DMS114 treated with DMSO at 0.1 percent for 48 hours (cell line): ENCODE data around the gene SPARC.

Source experiments
- DNase-seq: peaks from one replicate; lab custom pipeline; 2025; ENCODE audit not compliant: unreplicated experiment; lab: John Stamatoyannopoulos, UW

The SPARC gene

DNA sequence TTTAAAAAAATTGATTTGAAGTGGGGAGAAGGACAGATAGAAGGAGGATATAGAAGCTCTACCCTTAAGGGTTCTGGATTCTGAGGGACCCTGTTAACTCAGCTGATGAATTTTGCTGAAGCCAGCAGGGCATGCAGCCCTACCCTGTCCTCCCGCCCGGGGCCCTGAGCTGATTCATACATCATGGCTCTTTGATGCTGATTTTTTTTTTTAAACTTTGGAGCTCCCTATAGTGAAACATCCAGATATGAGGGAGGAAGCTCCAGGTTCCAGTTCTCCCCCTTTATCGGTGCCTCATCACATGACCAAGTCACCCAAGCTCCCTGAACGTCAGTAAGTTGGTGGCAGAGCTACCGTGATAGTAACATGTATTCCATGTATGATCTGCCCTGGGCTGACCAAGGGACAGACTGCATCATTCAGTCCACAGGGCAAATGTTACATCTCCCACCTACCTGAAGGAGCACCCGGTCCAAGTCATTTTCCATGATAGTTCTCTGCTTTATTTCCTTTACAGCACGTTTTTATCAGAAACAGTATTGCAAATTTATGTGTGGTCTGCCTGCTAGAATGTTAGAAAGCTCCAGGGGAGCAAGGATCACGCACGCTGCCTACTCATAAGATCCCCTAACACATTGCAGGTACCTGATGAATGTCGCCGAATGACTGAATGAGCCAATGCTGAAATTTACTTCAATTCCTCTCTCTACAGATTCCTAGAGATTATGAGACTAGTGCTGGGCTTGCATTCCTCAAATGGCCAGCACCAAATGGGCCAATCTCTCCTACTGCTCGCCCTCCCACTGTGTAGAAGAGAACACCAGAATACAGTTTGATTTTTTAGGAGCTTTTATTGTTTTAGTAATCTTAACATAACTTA lies 25.9 kb downstream of the SPARC start:
- DNase-seq, result no peak

GRCh38 chr5:151659001-151659754 lies 27.5 kb downstream of the SPARC start:
- peak; percentile 70 for DNase-seq

GRCh38 chr5:151657114-151657513 lies 29.6 kb downstream of the SPARC start:
- no peak for DNase-seq

GRCh38 chr5:151656311-151656710 lies 30.4 kb downstream of the SPARC start:
- no peak for DNase-seq

DNA sequence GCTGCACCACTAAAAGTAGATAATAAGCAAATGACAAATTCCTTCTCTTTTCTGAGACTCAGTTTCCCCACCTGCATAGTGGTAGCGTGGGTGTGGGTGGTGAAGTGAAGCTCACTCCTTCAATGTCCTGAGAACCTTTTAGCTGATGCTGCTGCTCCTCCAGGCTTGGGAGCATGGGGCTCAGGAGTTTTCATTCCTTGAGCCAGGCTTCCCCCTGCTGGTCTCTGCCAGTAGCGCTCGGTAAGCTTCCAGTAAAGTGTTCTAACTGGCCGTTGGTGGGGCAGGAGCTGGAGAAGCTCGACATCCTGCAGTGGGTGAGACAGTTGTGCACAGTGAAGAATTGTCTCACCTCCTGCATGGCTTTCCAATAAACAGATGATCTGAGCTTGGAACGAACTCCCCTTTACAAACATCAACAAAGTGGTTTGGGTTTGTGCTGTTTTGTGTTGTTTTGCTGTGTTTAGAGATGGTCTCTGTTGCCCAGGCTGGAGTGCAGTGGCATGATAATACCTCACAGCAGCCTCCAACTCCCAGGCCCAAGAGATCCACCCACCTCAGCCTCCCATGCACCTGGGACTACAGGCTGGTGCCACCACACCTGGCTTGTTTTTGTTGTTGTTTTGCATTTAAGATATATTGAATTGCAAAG lies 34.6 kb downstream of the SPARC start:
- peak; percentile 72 for DNase-seq

- DNase-seq, result no peak
Observed at GRCh38 chr5:151648988-151649387, 37.7 kb downstream of the SPARC start.

DNA sequence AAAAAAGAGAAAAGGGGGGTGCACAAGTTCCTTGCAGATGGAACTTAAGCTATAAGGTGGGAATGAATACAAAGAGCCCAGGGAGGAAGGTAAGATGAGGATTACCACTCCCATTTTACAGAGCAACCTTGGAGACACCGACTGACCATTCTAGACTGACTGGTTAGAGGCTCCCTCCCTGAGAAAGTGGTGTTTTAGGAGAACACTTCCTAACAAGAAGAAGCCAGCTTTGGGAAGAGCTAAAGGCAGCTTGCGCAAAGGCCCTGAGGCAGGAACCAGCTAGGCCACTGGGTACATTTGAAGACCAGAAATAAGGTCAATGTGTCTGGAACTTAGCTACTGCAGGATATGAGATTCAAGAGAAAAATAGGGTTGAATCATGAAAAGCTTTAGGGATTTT lies 38.6 kb downstream of the SPARC start:
- no peak for DNase-seq

GRCh38 chr5:151647320-151647861 lies 39.3 kb downstream of the SPARC start:
- DNase-seq, result no peak

GRCh38 chr5:151646334-151646733 lies 40.4 kb downstream of the SPARC start:
- DNase-seq, result no peak

GRCh38 chr5:151643388-151643787 lies 43.3 kb downstream of the SPARC start:
- no peak for DNase-seq

GRCh38 chr5:151642472-151643140 lies 44.1 kb downstream of the SPARC start:
- DNase-seq, result no peak

GRCh38 chr5:151638619-151639018 lies 48.1 kb downstream of the SPARC start:
- DNase-seq, result no peak

DNA sequence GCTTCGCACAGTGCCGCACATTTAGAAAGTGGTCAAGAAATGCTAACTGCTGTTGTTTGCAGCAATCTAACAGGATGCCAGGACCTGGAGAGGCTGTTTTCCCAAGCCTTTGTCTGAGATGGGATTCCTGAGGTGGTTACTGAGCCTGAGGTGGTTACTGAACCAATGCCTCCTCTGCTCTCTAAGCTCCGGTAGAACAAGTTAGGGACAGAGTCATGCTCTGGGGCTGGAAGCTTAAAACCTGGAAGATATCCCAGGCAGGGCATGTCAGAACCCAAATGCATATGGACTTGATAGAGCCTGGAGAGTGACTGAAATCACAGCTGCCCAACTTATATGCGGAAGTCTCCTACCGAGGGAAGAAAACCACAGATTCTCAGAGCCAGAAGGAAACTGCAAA lies 49.0 kb downstream of the SPARC start:
- no peak for DNase-seq

DNA sequence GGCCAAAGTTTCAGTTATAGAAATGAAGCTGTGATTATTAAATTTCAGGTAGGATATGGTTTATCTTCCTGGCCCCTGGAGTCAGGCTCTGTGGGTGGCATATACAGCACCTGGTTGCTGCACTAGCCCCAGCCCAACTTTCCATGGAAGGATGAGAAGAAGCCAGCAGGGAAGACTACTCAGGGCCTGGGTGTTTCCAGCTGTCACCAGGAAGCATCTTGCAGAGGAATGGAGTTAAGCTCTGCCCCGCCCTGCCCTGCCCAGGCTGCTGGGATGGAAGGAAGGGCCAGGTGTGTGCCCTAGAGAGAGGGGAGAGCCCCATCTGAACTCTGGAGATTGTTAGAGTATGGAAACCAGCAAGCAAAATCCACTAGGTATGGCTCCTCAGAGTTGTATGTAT lies 52.8 kb downstream of the SPARC start:
- no peak for DNase-seq

GRCh38 chr5:151632941-151633340 lies 53.8 kb downstream of the SPARC start:
- DNase-seq, result no peak

DNA sequence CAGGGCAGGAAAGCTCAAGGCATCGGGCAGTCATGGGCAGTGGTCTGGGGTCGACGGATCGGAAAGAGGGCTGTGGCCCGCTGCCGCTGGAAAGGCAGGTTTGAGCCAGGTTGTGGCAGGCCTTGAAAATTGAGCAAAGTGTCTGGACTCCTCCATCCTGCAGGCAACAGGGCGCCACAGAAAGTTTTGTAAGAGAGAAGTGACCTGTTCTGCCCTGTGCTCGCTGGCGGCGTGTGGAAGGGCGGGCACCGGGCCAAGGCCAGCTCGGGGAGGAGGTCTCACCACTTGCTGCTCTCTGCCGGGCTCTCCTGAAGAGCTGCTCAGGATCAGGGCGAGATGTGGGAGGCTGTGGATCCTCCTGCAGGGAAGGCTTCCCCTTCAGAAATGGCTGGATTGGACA lies 54.2 kb downstream of the SPARC start:
- no peak for DNase-seq

DNA sequence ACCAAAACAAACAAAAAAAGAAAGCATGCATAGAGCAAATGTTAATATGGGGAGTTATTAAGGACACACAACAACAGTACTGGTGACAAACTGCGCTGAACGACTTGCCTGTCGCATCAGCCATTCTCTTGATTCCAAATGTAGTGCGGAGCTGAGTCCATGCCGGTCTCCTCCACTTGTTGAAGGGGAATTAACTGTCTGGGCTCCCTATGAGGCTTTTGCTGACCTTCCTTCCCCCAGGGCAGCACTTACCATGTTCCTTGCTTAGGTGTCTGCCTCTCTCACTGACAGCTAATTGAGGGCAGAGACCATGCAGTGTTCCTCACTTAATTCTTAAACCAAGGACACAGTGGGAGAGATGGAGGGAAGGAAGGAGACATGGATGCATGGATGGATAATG lies 54.8 kb downstream of the SPARC start:
- DNase-seq, result no peak

DNA sequence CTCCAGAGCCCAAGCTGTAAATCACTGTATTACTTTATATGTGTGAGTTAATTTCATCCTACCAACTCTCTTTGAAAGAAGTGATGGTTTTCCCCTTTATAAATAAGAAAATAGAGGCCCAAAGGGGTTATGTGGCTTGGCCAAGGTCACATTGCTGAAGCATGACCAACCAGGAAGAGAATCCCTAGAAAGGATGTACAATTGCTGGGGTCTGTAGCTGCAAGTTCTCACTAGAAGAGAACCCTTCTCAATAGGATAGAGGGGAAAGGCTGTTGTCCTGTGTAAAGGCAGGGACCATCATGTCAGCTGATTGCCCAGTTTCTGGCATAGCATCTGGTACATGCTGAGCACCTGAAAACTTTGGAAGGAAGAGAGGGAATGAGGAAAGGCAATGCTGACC lies 56.6 kb downstream of the SPARC start:
- DNase-seq, result no peak

- no peak for DNase-seq
Observed at GRCh38 chr5:151628112-151628823, 58.4 kb downstream of the SPARC start.

DNA sequence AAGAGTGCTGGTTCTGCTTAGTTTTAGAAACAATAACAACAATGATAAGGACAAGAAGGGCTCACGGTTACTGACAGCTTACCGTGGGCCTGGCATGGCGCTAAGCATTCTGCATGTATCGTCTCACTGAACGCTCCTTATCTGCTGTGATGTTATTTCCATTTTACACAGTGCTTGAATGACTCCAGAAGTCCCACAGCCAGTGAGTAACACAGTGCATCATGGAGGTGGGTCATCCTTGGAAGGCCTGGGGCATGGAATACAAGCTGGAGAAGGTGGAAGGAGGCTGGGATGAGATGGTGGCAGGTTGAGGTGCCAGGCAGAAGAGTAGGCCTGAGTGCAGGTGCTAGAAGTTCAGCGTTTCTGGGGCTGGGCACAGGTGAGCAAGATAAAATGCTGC lies 59.1 kb downstream of the SPARC start:
- no peak for DNase-seq
